Keratinocyte (primary cell): Measurements from ENCODE around the gene CEP57L1.

Source experiments
- EZH2 ChIP-seq: IDR thresholded peaks from one replicate; pipeline ENCODE4 v1.6.1; 2012; ENCODE audit warnings: inconsistent platforms, mild to moderate bottlenecking, low read length, moderate library complexity
- TF ChIP-seq, protein P1 (sequence below), 3 experiments: IDR thresholded peaks in 1 of 3; conservative IDR thresholded peaks in 1 of 3; optimal IDR thresholded peaks in 1 of 3; 2 replicates in 2 of 3; 3 replicates in 1 of 3; pipeline versions ENCODE3 to v1.5.1; 2011; ENCODE audit warnings: low read length in 3 of 3, mild to moderate bottlenecking in 3 of 3, moderate library complexity in 2 of 3, control low read depth in 1 of 3, inconsistent platforms in 1 of 3; ENCODE audit not compliant: insufficient read depth in 2 of 3; ENCODE audit errors: extremely low read depth in 1 of 3

- TF ChIP-seq EZH2 = no peak
- TF ChIP-seq, protein P1, sequence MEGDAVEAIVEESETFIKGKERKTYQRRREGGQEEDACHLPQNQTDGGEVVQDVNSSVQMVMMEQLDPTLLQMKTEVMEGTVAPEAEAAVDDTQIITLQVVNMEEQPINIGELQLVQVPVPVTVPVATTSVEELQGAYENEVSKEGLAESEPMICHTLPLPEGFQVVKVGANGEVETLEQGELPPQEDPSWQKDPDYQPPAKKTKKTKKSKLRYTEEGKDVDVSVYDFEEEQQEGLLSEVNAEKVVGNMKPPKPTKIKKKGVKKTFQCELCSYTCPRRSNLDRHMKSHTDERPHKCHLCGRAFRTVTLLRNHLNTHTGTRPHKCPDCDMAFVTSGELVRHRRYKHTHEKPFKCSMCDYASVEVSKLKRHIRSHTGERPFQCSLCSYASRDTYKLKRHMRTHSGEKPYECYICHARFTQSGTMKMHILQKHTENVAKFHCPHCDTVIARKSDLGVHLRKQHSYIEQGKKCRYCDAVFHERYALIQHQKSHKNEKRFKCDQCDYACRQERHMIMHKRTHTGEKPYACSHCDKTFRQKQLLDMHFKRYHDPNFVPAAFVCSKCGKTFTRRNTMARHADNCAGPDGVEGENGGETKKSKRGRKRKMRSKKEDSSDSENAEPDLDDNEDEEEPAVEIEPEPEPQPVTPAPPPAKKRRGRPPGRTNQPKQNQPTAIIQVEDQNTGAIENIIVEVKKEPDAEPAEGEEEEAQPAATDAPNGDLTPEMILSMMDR (optimal IDR thresholded peaks at IDR 0.05 in 1 of 3, IDR thresholded peaks at IDR 0.05 in 1 of 3, conservative IDR thresholded peaks at IDR 0.05 in 1 of 3; ENCODE audit: extremely low read depth in 1 of 3, insufficient read depth in 2 of 3, low read length in 3 of 3) = no peak
These were observed 25.6 kb upstream of the CEP57L1 start for GRCh38 chr6:109069746-109070145.
